SK-N-MC (cell line): ENCODE measurements around the gene KXD1.
"Not testable (repeated sequence)": the region's sequence is repeated elsewhere in the genome, so short reads cannot be mapped to it uniquely, and the experiment has no call there.

Source experiments
- DNase-seq: peaks from one replicate; pipeline ENCODE4 v3.0.0-alpha.2; 2011; ENCODE audit warnings: low read depth, low spot score
- H3K27ac ChIP-seq: fragments of 200-600 bp; sonication (generic); 2 replicates; pipeline ENCODE4 v1.5.1; 2016; ENCODE audit warnings: mixed run types
- H3K36me3 ChIP-seq: fragments of 200-600 bp; sonication (generic); 2 replicates; pipeline ENCODE4 v1.6.1; 2017; ENCODE audit warnings: antibody characterized with exemption, low read length, mixed read lengths; ENCODE audit not compliant: insufficient read depth
- H3K4me3 ChIP-seq: fragments of 200-600 bp; sonication (generic); 2 replicates; pipeline ENCODE4 v1.5.1; 2016
- H3K9ac ChIP-seq: fragments of 200-600 bp; sonication (generic); 2 replicates; pipeline ENCODE4 v1.8.0; 2017; ENCODE audit warnings: mixed run types, mixed read lengths; ENCODE audit not compliant: insufficient read length
- H3K9me3 ChIP-seq: fragments of 200-600 bp; sonication (generic); 2 replicates; pipeline ENCODE4 v1.6.1; 2017; ENCODE audit warnings: low read depth, mild to moderate bottlenecking, antibody characterized with exemption, low read length, moderate library complexity, mixed read lengths
- EZH2 ChIP-seq: fragments of 200-600 bp; sonication (generic); IDR thresholded peaks from one replicate; pipeline ENCODE4 v1.6.1; 2017; ENCODE audit warnings: antibody characterized with exemption
- FOXP2 ChIP-seq: optimal IDR thresholded peaks from 2 replicates; pipeline ENCODE3; 2011; ENCODE audit warnings: mild to moderate bottlenecking, moderate library complexity; ENCODE audit not compliant: insufficient read depth; ENCODE audit errors: extremely low read length, control extremely low read depth
- POLR2AphosphoS5 ChIP-seq: IDR thresholded peaks from 2 replicates; pipeline ENCODE4 v1.6.1; 2012; ENCODE audit warnings: mild to moderate bottlenecking, low read depth, low read length, borderline replicate concordance

KXD1 gene

DNA sequence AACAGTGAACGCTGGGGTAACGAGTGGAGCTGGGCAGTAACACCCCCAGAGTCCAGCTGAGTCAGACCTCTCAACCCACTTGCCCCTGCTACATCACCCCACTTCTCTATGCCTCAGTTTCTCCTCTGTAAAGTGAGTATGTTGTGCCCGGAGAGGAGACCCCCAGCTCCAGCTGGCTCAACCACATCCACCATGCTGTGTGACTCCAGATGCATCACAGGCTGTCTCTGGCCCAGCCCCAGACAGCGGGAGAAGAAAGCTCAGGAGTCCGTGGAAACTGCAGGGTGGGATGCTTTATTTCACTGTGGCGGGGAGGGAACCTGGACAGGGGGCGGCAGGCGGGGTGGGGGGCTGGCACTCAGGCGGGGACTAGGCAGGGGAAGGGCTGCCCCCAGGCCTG is 26.2 kb upstream of the KXD1 start:
- TF ChIP-seq EZH2 = no peak
- no peak for TF ChIP-seq POLR2AphosphoS5
- no peak for TF ChIP-seq FOXP2
- Histone ChIP-seq H3K36me3 (peaks cover 25% of the 10 kb centered on the region; the same call in 1 of the 2 replicates), H3K4me3 (no peak overlapping the region), H3K9ac (no peak overlapping the region), H3K9me3 (no peaks in the 10 kb centered on the region), H3K27ac (no peak overlapping the region)
- no peak for DNase-seq

DNA sequence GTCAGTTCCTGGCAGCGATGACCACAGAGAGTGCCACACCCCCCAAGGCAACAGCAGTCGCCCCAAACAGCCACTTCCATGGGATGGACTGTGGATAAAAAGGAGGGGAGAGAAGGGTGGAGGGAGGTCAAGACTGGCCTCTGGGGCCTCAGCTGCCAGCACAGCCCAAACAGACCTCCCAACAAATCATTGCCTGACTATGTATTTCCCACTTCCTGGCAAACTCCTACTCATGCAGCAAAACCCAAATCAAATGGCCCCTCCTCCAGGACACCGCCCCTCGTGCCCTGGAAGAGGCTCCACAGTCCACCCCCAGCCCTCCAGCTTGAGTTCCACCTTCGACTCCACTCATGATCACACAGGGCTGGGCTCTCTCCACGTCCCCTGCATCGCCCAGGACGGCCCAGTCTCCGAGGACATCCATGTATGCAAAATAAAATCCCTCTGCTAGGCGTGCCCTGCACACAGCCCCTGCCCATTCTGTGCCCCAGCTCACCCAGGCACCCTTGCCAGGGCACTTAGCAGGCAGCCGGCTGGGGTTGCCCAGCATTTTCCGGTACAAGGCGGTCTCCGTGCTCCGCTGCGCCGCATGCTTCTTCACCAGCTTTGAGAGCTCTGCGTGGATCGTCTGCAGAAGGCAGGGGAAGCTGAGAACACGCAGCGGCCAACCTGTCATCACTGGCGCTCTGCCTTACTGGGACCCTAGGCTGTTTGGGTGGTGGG is 25.3 kb upstream of the KXD1 start:
- Histone ChIP-seq H3K9ac (no peak overlapping the region), H3K4me3 (no peak overlapping the region), H3K9me3 (no peaks in the 10 kb centered on the region), H3K36me3 (peaks cover 30% of the 10 kb centered on the region; the same call in 1 of the 2 replicates), H3K27ac (no peak overlapping the region)
- no peak for DNase-seq
- TF ChIP-seq POLR2AphosphoS5 = no peak
- no peak for TF ChIP-seq EZH2
- TF ChIP-seq FOXP2 = no peak

DNA sequence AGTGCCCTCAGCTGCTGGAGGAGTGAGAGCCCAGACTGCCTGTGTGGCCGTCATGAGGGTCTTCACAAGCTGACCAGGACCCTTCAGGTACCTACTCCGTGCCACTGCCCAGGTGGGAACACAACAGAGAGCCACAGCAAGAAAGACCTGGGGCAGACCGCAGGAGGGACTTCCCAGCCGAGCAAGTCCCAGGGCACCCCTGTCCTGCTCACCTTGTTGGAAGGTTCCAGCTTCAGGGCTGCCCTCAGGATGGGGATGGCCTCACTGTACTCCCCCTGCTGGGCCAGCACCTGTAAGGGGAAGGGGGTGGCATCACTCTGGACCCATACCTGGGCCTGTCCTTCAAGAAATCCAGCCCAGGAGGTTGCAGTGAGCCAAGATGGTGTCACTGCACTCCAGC is 24.6 kb upstream of the KXD1 start:
- H3K27ac ChIP-seq = no peak overlapping the region
- no peak overlapping the region for H3K4me3 ChIP-seq
- DNase-seq = no peak
- TF ChIP-seq EZH2 (no peak), POLR2AphosphoS5 (no peak), FOXP2 (no peak)
- no peaks in the 10 kb centered on the region for H3K9me3 ChIP-seq
- H3K9ac ChIP-seq = no peak overlapping the region
- H3K36me3 ChIP-seq = peaks cover 34% of the 10 kb centered on the region; the same call in 1 of the 2 replicates

DNA sequence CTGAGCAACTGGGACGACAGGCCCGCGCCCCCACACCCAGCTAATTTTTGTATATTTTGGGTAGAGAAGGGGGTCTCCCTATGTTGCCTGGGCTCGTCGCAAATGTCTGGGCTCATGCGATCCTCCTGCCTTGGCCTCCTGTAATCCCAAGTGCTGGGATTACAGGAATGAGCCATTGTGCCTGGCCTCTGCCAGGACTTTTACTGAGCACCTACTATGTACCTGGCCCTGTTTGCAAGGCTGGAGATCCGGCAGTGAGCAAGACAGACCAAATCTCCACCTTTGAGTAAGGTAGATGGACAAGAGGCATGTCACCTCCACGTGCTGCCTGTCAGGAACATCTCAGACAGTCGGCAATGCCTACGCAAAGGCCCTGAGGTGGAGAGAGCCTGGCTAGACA is 21.2 kb upstream of the KXD1 start:
- Histone ChIP-seq H3K27ac (no peak overlapping the region), H3K9me3 (no peaks in the 10 kb centered on the region), H3K9ac (no peak overlapping the region), H3K4me3 (no peak overlapping the region), H3K36me3 (peaks cover 55% of the 10 kb centered on the region)
- DNase-seq = no peak
- TF ChIP-seq FOXP2 (no peak), POLR2AphosphoS5 (no peak), EZH2 (no peak)

DNA sequence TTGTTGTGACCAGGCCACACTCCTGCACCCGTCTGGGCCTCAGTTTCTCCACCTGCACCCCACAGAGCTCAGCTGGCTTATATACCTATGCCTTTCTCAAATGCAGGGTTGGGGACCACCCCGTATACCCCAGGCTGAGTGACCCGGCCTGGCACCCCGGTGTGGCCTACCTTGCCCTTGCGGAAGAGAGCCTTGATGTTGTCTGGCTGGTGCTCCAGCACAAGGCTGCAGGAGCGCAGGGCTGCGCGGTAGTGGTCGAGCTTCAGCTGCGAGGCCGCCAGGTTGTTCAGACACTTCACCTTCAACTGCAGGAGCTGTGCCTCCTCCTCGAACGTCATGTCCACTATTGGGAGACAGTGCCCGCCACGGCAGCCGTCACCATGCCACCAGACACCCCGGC is 20.2 kb upstream of the KXD1 start:
- H3K9me3 ChIP-seq = no peaks in the 10 kb centered on the region

DNA sequence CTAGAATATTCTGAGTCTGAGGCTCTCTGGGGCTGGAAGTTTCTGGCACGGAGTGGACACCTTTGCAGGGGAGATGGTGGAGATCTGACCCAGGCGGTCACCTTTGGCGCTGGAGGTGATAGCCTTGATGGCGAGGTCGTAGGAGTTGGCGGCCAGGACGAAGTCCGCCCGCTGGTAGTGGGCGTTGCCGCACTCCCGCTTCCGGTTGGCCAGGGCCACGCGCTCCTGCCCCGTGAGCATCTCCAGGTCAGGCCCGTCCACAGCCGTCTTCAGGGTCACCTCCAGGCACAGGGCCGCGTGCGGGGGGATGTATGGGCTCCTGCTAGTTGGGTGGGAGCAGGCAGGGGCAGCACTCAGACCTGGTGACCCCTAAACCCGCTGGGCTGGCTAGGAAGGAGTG is 19.6 kb upstream of the KXD1 start:
- TF ChIP-seq FOXP2 (no peak), EZH2 (no peak), POLR2AphosphoS5 (no peak)
- Histone ChIP-seq H3K9me3 (no peaks in the 10 kb centered on the region), H3K27ac (no peak overlapping the region), H3K9ac (no peak overlapping the region), H3K4me3 (no peak overlapping the region), H3K36me3 (peaks cover 46% of the 10 kb centered on the region)
- no peak for DNase-seq

More for the DNA sequence above, 20.2 kb upstream of the KXD1 start:
- H3K9ac ChIP-seq = no peak overlapping the region
- TF ChIP-seq FOXP2 = no peak
- TF ChIP-seq EZH2 = no peak
- no peak for TF ChIP-seq POLR2AphosphoS5
- DNase-seq = no peak
- H3K36me3 ChIP-seq = peaks cover 53% of the 10 kb centered on the region
- H3K4me3 ChIP-seq = no peak overlapping the region
- H3K27ac ChIP-seq = no peak overlapping the region

DNA sequence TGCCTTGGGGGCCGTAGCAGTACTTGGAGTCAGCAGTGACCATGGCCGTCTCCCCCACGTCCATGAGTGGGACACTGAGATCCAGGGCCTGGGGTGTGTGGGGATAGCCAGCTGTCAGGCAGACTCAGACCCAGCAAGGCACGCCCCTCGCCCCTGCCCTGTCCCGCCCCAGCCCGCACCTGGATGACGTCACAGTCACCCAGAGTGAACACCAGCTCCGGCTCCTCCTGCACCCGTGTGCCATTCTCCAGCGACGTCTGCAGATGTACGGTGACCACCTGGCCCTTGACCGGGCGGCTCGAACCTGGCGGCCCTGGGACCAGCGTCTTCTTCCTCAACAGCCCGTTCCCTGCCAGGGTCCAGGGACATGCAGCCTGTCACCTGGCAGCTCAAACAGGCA is 18.3 kb upstream of the KXD1 start:
- Histone ChIP-seq H3K27ac (no peak overlapping the region), H3K9ac (no peak overlapping the region), H3K36me3 (peaks cover 46% of the 10 kb centered on the region), H3K4me3 (no peak overlapping the region), H3K9me3 (no peaks in the 10 kb centered on the region)
- TF ChIP-seq POLR2AphosphoS5 (no peak), EZH2 (no peak), FOXP2 (no peak)
- DNase-seq = no peak

DNA sequence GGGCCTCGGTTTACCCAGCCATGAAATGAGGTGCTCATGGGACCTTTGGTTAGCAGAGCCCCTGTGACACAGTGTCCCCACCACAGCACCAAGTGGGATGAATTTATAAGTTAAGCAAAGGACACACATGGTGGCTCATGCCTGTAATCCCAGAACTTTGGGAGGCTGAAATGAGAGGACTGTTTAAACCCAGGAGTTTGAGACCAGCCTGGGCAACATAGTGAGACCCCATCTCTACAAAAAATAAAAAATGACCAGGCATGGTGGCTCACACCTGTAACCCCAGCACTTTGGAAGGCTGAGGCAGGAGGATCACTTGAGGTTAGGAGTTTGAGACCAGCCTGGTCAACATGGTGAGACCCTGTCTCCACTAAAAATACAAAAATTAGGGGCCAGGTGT is 17.5 kb upstream of the KXD1 start:
- H3K27ac ChIP-seq, H3K9ac ChIP-seq, DNase-seq, H3K4me3 ChIP-seq, H3K9me3 ChIP-seq: not testable (repeated sequence)
- peaks cover 44% of the 10 kb centered on the region for H3K36me3 ChIP-seq

DNA sequence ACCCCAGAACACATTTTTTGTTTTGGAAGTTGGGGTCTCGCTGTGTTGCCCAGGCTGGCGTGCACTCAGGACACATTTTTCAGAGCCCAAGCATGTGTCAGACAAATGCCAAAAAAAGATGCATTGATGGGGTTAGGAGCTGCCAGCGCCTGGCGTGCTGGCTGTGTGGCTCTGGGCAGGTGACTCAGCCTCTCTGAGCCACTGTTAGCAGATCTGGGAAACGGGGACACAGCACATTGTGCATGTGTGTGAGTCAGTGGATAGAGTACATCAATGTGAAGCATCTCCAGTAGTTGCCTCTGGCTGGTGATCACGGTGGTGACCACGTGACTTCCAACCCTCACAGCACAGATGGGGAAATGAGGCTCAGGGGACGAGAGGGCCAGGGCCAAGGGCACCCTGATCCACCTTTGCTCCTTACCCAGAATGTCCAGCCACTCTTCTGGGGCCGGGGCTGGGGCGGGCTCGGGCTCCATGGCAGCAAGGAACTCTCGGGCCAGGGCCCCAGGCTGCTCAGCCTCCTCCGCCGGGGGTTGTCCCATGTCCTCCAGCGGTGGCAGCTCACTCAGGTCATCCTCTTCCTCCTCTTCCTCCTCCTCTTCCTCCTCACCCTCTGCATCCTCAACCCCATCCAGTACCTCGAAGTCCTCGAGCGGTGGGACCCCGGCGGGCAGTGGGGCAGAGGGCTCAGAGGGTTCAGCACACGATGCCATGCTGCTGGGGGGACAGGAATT is 16.2 kb upstream of the KXD1 start:
- no peak for TF ChIP-seq FOXP2
- TF ChIP-seq EZH2 = no peak
- no peak for TF ChIP-seq POLR2AphosphoS5
- DNase-seq = no peak
- no peaks in the 10 kb centered on the region for H3K9me3 ChIP-seq
- H3K4me3 ChIP-seq = no peak overlapping the region
- H3K36me3 ChIP-seq = peaks cover 37% of the 10 kb centered on the region
- no peak overlapping the region for H3K27ac ChIP-seq
- H3K9ac ChIP-seq = no peak overlapping the region
